GM23248 (cell line): ENCODE results near the gene PGK1. TPM values are rescaled to one million over a fixed set of nuclear protein-coding genes. Genes with fewer than 3 reads are reported as not detected.

Source experiments
- DNase-seq: peaks from one replicate; pipeline ENCODE4 v3.0.0-alpha.2; 2015
- H2AFZ ChIP-seq: fragments of 200-600 bp; sonication (generic); 2 replicates; pipeline ENCODE4 v1.6.1; 2016; ENCODE audit warnings: antibody characterized with exemption
- H3F3A ChIP-seq: fragments of 200-600 bp; sonication (generic); 2 replicates; pipeline ENCODE4 v1.6.1; 2016; ENCODE audit warnings: mild to moderate bottlenecking, antibody characterized with exemption, mixed run types; ENCODE audit not compliant: insufficient read depth
- H3K27ac ChIP-seq: fragments of 200-600 bp; sonication (generic); 2 replicates; pipeline ENCODE4 v1.5.1; 2016; ENCODE audit warnings: mild to moderate bottlenecking
- H3K27me3 ChIP-seq: fragments of 200-600 bp; sonication (generic); replicated peaks from 2 replicates; pipeline ENCODE4 v1.6.1; 2016; ENCODE audit warnings: mild to moderate bottlenecking; ENCODE audit not compliant: insufficient read depth
- H3K36me3 ChIP-seq: fragments of 200-600 bp; sonication (generic); 2 replicates; pipeline ENCODE4 v1.6.1; 2016; ENCODE audit warnings: low read depth, mild to moderate bottlenecking
- H3K4me1 ChIP-seq: fragments of 200-600 bp; sonication (generic); 2 replicates; pipeline ENCODE4 v1.6.1; 2016; ENCODE audit warnings: mild to moderate bottlenecking; ENCODE audit not compliant: insufficient read depth
- H3K4me2 ChIP-seq: fragments of 200-600 bp; sonication (generic); one replicate; pipeline ENCODE4 v1.6.1; 2016; ENCODE audit warnings: mild to moderate bottlenecking; ENCODE audit not compliant: unreplicated experiment
- H3K4me3 ChIP-seq: fragments of 200-600 bp; sonication (generic); 2 replicates; pipeline ENCODE4 v1.5.1; 2016; ENCODE audit warnings: mild to moderate bottlenecking
- H3K79me2 ChIP-seq: fragments of 200-600 bp; sonication (generic); 2 replicates; pipeline ENCODE4 v1.6.1; 2016; ENCODE audit warnings: mild to moderate bottlenecking; ENCODE audit not compliant: insufficient read depth
- H3K9ac ChIP-seq: fragments of 200-600 bp; sonication (generic); 2 replicates; pipeline ENCODE4 v1.6.1; 2016; ENCODE audit warnings: mild to moderate bottlenecking
- H3K9me2 ChIP-seq: fragments of 200-600 bp; sonication (generic); 2 replicates; pipeline ENCODE4 v1.6.1; 2016; ENCODE audit warnings: mixed run types, mild to moderate bottlenecking, moderate library complexity; ENCODE audit not compliant: insufficient read depth
- H3K9me3 ChIP-seq: fragments of 200-600 bp; sonication (generic); one replicate; pipeline ENCODE4 v1.6.1; 2017; ENCODE audit warnings: low read depth
- H4K20me1 ChIP-seq: fragments of 200-600 bp; sonication (generic); 2 replicates; pipeline ENCODE4 v1.6.0; 2016; ENCODE audit not compliant: insufficient read depth
- EZH2 ChIP-seq: fragments of 200-600 bp; sonication (generic); IDR thresholded peaks from 2 replicates; pipeline ENCODE4 v1.6.1; 2018; ENCODE audit warnings: antibody characterized with exemption, mild to moderate bottlenecking; ENCODE audit not compliant: insufficient read depth, poor library complexity, severe bottlenecking
- EZH2phosphoT487 ChIP-seq: fragments of 200-600 bp; sonication (generic); IDR thresholded peaks from 2 replicates; pipeline ENCODE4 v1.6.1; 2018; ENCODE audit warnings: antibody characterized with exemption, moderate library complexity, mild to moderate bottlenecking, low read depth; ENCODE audit not compliant: insufficient read depth
- WGBS, 2 experiments: methylation state at CpG; one replicate each; pipeline ENCODE4 v1.1.6; 2015 to 2017; ENCODE audit warnings: low lambda C conversion rate in 2 of 2, low coverage in 1 of 2; ENCODE audit errors: missing lambda C conversion rate in 2 of 2; 5-methylcytosine and 5-hydroxymethylcytosine counted together
- in situ Hi-C: fragments of 300-500 bp; cut with MboI; formaldehyde crosslinking; loops from 2 replicates; pipeline ENCODE4 v1.15.0; 2020
- polyA plus RNA-seq: library from polyadenylated mRNA; unstranded; fragments of >200 nt; fragmentation: Nextera tagmentation; extraction: Ambion mirVana; gene quantifications from 2 replicates; pipeline ENCODE4 v1.2.1, GENCODE V29; 2016
- total RNA-seq: library from RNA; depleted of rRNA; stranded (reverse); fragments of >200 nt; shearing (Covaris generic); gene quantifications from 2 replicates; pipeline ENCODE4 v1.2.3, GENCODE V29; 2014

The PGK1 gene
- total and polyA plus RNA-seq, 2 experiments from 2014 or later = 644 to 749 TPM

GRCh38 chrX:78109458-78109857 lies 5.4 kb downstream of the PGK1 start:
- TF ChIP-seq EZH2phosphoT487 (no peak), EZH2 (no peak)
- Histone ChIP-seq H3K9ac (no peak overlapping the region), H3K4me1 (peaks cover 8% of the 10 kb centered on the region; the same call in 1 of the 2 replicates), H3K79me2 (peaks cover 99% of the 10 kb centered on the region), H3K4me3 (peak overlapping the region; percentile 98), H3K4me2 (peak overlapping the region; percentile 88), H3K27ac (no peak overlapping the region), H3K36me3 (peaks cover 33% of the 10 kb centered on the region), H3K9me3 (no peaks in the 10 kb centered on the region), H3F3A (peaks cover 6% of the 10 kb centered on the region; the same call in 1 of the 2 replicates), H3K27me3 (no peaks in the 10 kb centered on the region), H3K9me2 (no peaks in the 10 kb centered on the region), H4K20me1 (peaks cover 54% of the 10 kb centered on the region), H2AFZ (no peak overlapping the region)
- DNase-seq = no peak
- 93 to 98% methylated on average over 2 of the region's 2 CpGs for WGBS, 2 experiments
- in situ Hi-C loops = no loop called here

GRCh38 chrX:78111140-78111931 lies 7.3 kb downstream of the PGK1 start:
- TF ChIP-seq EZH2phosphoT487 = no peak
- no peak for TF ChIP-seq EZH2
- Histone ChIP-seq H3K4me1 (peaks cover 8% of the 10 kb centered on the region; the same call in 1 of the 2 replicates), H3K4me2 (no peak overlapping the region), H3K9me3 (no peaks in the 10 kb centered on the region), H3K4me3 (no peak overlapping the region), H3K9me2 (no peaks in the 10 kb centered on the region), H3K27ac (no peak overlapping the region), H4K20me1 (peaks cover 50% of the 10 kb centered on the region), H3K79me2 (peaks cover 99% of the 10 kb centered on the region), H3K36me3 (peaks cover 41% of the 10 kb centered on the region), H3K9ac (no peak overlapping the region), H2AFZ (no peak overlapping the region), H3F3A (peaks cover 7% of the 10 kb centered on the region; the same call in 1 of the 2 replicates), H3K27me3 (no peaks in the 10 kb centered on the region)
- in situ Hi-C loops = no loop called here
- no peak for DNase-seq
- WGBS, 2 experiments = 62% methylated on average over 10 of the region's 10 CpGs

- Histone ChIP-seq H4K20me1 (peaks cover 34% of the 10 kb centered on the region; the same call in 1 of the 2 replicates), H3K9me2 (no peaks in the 10 kb centered on the region), H3K9ac (no peak overlapping the region), H2AFZ (no peak overlapping the region), H3K79me2 (peaks cover 97% of the 10 kb centered on the region), H3K4me2 (no peak overlapping the region), H3K4me1 (no peaks in the 10 kb centered on the region), H3K27ac (no peak overlapping the region), H3F3A (peaks cover 29% of the 10 kb centered on the region; the same call in 1 of the 2 replicates), H3K36me3 (peaks cover 73% of the 10 kb centered on the region), H3K4me3 (no peak overlapping the region), H3K27me3 (no peaks in the 10 kb centered on the region), H3K9me3 (no peaks in the 10 kb centered on the region)
- TF ChIP-seq EZH2 = no peak
- no peak for TF ChIP-seq EZH2phosphoT487
- DNase-seq = no peak
- in situ Hi-C loops = no loop called here
Observed at GRCh38 chrX:78116365-78116764, 12.3 kb downstream of the PGK1 start.

GRCh38 chrX:78116766-78117165 lies 12.7 kb downstream of the PGK1 start:
- Histone ChIP-seq H3K9me2 (no peaks in the 10 kb centered on the region), H3K27ac (no peak overlapping the region), H3K4me1 (no peaks in the 10 kb centered on the region), H3K9ac (no peak overlapping the region), H3K36me3 (peaks cover 73% of the 10 kb centered on the region), H3K4me2 (no peak overlapping the region), H3F3A (peaks cover 33% of the 10 kb centered on the region; the same call in 1 of the 2 replicates), H2AFZ (no peak overlapping the region), H3K9me3 (no peaks in the 10 kb centered on the region), H3K4me3 (no peak overlapping the region), H3K27me3 (no peaks in the 10 kb centered on the region), H3K79me2 (peaks cover 97% of the 10 kb centered on the region), H4K20me1 (peaks cover 34% of the 10 kb centered on the region; the same call in 1 of the 2 replicates)
- TF ChIP-seq EZH2 = no peak
- no peak for TF ChIP-seq EZH2phosphoT487
- in situ Hi-C loops = no loop called here
- 55 to 58% methylated on average over 2 of the region's 2 CpGs for WGBS, 2 experiments
- no peak for DNase-seq
